K562 (cell line): ENCODE results near the gene SCARF2. TPM values are rescaled to one million over a fixed set of nuclear protein-coding genes. Genes with fewer than 3 reads are reported as not detected.

ENCODE experiments used
- ARHGAP35 ChIP-seq: fragments of 450-650 bp; IDR thresholded peaks from 2 replicates; pipeline ENCODE4 v1.6.1; 2018; ENCODE audit not compliant: partially characterized antibody
- ARID1B ChIP-seq: fragments of 450-650 bp; IDR thresholded peaks from 2 replicates; pipeline ENCODE4 v1.6.1; 2016; ENCODE audit warnings: antibody characterized with exemption, mild to moderate bottlenecking, inconsistent platforms
- BCLAF1 ChIP-seq, 2 experiments: fragments of 450-650 bp in 1 of 2; IDR thresholded peaks; 2 replicates each; pipeline ENCODE4 v1.6.1; 2011 to 2017; ENCODE audit warnings: low read depth in 2 of 2, antibody characterized with exemption in 1 of 2, borderline replicate concordance in 1 of 2, low read length in 1 of 2, mild to moderate bottlenecking in 1 of 2, mixed read lengths in 1 of 2; ENCODE audit not compliant: control insufficient read depth in 1 of 2
- DDX20 ChIP-seq: fragments of 450-650 bp; IDR thresholded peaks from 2 replicates; pipeline ENCODE4 v1.6.1; 2016; ENCODE audit warnings: missing genetic modification characterization, low read depth, mild to moderate bottlenecking, missing compliant biosample characterization, moderate library complexity
- E2F6 ChIP-seq, 2 experiments: IDR thresholded peaks; 2 replicates each; pipeline ENCODE4 v1.6.1; 2011; ENCODE audit warnings: borderline replicate concordance in 1 of 2, control low read depth in 1 of 2, low read depth in 1 of 2, low read length in 1 of 2, mild to moderate bottlenecking in 1 of 2, mixed read lengths in 1 of 2, moderate library complexity in 1 of 2; ENCODE audit not compliant: insufficient read depth in 1 of 2, insufficient read length in 1 of 2, poor library complexity in 1 of 2, severe bottlenecking in 1 of 2; ENCODE audit errors: extremely low read depth in 1 of 2
- FOXA3 ChIP-seq, 2 experiments: fragments of 450-650 bp in 1 of 2; sonication (generic) in 1 of 2; formaldehyde crosslinking; IDR thresholded peaks in 1 of 2; conservative IDR thresholded peaks in 1 of 2; 2 replicates each; pipeline versions ENCODE4 v1.4.0 to v1.8.0; 2020 to 2022; ENCODE audit warnings: mild to moderate bottlenecking in 2 of 2, missing genetic modification reagents in 1 of 2
- FOXK2 ChIP-seq, 2 experiments: fragments of 450-650 bp; IDR thresholded peaks in 1 of 2; conservative IDR thresholded peaks in 1 of 2; 2 replicates each; pipeline ENCODE4 v1.6.1; 2016; ENCODE audit warnings: low read depth in 2 of 2, mild to moderate bottlenecking in 1 of 2
- HEY1 ChIP-seq: fragments of 250-450 bp; sonication (Bioruptor Pico); IDR thresholded peaks from 2 replicates; pipeline ENCODE4 v1.5.0; 2020; ENCODE audit warnings: mild to moderate bottlenecking, moderate library complexity, borderline replicate concordance
- JUN ChIP-seq, 2 experiments: sonication (generic) in 1 of 2; formaldehyde crosslinking in 1 of 2; IDR thresholded peaks; 2 replicates each; pipeline versions ENCODE4 v1.6.1 to v1.8.0; 2012 to 2022; ENCODE audit warnings: borderline replicate concordance in 2 of 2, mild to moderate bottlenecking in 2 of 2, improper control_type of control experiment in 1 of 2, low read depth in 1 of 2, low read length in 1 of 2, missing genetic modification reagents in 1 of 2
- NFATC3 ChIP-seq: fragments of 450-650 bp; IDR thresholded peaks from 2 replicates; pipeline ENCODE4 v1.6.1; 2017; ENCODE audit warnings: mild to moderate bottlenecking
- NRF1 ChIP-seq, 2 experiments: fragments of 450-650 bp; IDR thresholded peaks in 1 of 2; conservative IDR thresholded peaks in 1 of 2; 2 replicates each; pipeline ENCODE4 v1.6.1; 2014; ENCODE audit warnings: mild to moderate bottlenecking in 2 of 2
- SIN3B ChIP-seq: fragments of 450-650 bp; IDR thresholded peaks from 2 replicates; pipeline ENCODE4 v1.6.1; 2017; ENCODE audit warnings: low read depth, mild to moderate bottlenecking, moderate library complexity
- SRSF3 ChIP-seq: fragments of 200-400 bp; formaldehyde crosslinking; IDR thresholded peaks from 2 replicates; pipeline ENCODE4 v1.6.1; 2016; ENCODE audit warnings: mild to moderate bottlenecking, low read length, moderate library complexity; ENCODE audit not compliant: insufficient read depth
- TGIF2 ChIP-seq: sonication (generic); formaldehyde crosslinking; IDR thresholded peaks from 2 replicates; pipeline ENCODE4 v1.8.1; 2022; ENCODE audit warnings: mild to moderate bottlenecking, missing genetic modification reagents, moderate library complexity
- ZBTB1 ChIP-seq: sonication (generic); formaldehyde crosslinking; IDR thresholded peaks from 2 replicates; pipeline ENCODE4 v1.8.1; 2023; ENCODE audit warnings: missing genetic modification reagents, low read depth, mild to moderate bottlenecking, borderline replicate concordance
- ZBTB2 ChIP-seq: fragments of 450-650 bp; IDR thresholded peaks from 2 replicates; pipeline ENCODE4 v1.6.1; 2016; ENCODE audit warnings: antibody characterized with exemption
- ZNF12 ChIP-seq: sonication (generic); formaldehyde crosslinking; IDR thresholded peaks from 2 replicates; pipeline ENCODE4 v1.4.0; 2020; ENCODE audit warnings: mild to moderate bottlenecking, missing genetic modification reagents
- ZNF174 ChIP-seq: fragments of 250-450 bp; sonication (Bioruptor Pico); IDR thresholded peaks from 2 replicates; pipeline ENCODE4 v1.4.0; 2020; ENCODE audit warnings: mild to moderate bottlenecking
- ZNF41 ChIP-seq: fragments of 250-450 bp; sonication (Bioruptor Pico); conservative IDR thresholded peaks from 2 replicates; pipeline ENCODE4 v1.4.0; 2020; ENCODE audit warnings: mild to moderate bottlenecking
- ZZZ3 ChIP-seq: fragments of 450-650 bp; IDR thresholded peaks from 2 replicates; pipeline ENCODE4 v1.6.1; 2016; ENCODE audit warnings: antibody characterized with exemption, mild to moderate bottlenecking, moderate library complexity
- polyA plus RNA-seq, 8 experiments: library from polyadenylated mRNA; depleted of rRNA in 4 of 8; stranded (reverse) in 5 of 8; unstranded in 3 of 8; fragments of >200 nt; fragmentation: Nextera tagmentation in 2 of 8; fragmentation: Illumina TruSeq in 1 of 8; extraction: Ambion mirVana in 2 of 8; extraction: Trizol in 1 of 8; gene quantifications; 2 replicates each; pipeline versions ENCODE4 v1.2.1 to v1.2.3, GENCODE V29; 2011 to 2014; ENCODE audit warnings: inconsistent platforms in 1 of 8, missing spikeins in 1 of 8
- total RNA-seq, 7 experiments: library from RNA; depleted of rRNA in 6 of 7; stranded (reverse); fragments of >200 nt in 6 of 7; fragmentation: Illumina TruSeq in 2 of 7; extraction: Trizol in 2 of 7; gene quantifications; 2 replicates each; pipeline versions ENCODE4 v1.2.1 to v1.2.3, GENCODE V29; 2011 to 2021; ENCODE audit warnings: low replicate concordance in 1 of 7

Gene SCARF2
- total and polyA plus RNA-seq, 9 of the 15 experiments (the other 6 are each of a cell fraction or from before 2014, with no cell fraction given) = 0.06 to 0.32 (median 0.21) TPM; not detected in 5

GRCh38 chr22:20412474-20413216, 25.0 kb downstream of the SCARF2 start (continued):
- TF ChIP-seq JUN (IDR thresholded peaks at IDR 0.05; ENCODE audit: borderline replicate concordance, low read depth, low read length) = 0 out of 2 replicates have a peak, but pooled peaks have one; percentile 33
- TF ChIP-seq JUN (CRISPR knock-in tag; IDR thresholded peaks at IDR 0.05; ENCODE audit: borderline replicate concordance) = no peak
- TF ChIP-seq NRF1 (conservative IDR thresholded peaks at IDR 0.05 in 1 of 2, IDR thresholded peaks at IDR 0.05 in 1 of 2) = 0 out of 4 replicates have a peak, but pooled peaks of 1 of the 2 experiments have one; percentile 22
- no peak for TF ChIP-seq ARHGAP35
- no peak for TF ChIP-seq ARID1B
- no peak for TF ChIP-seq ZNF12 (CRISPR knock-in tag)
- TF ChIP-seq HEY1 (CRISPR knock-in tag) = no peak
- TF ChIP-seq FOXA3 (CRISPR knock-in tag; conservative IDR thresholded peaks at IDR 0.05 in 1 of 2, IDR thresholded peaks at IDR 0.05 in 1 of 2) = peak in 1 of 2 experiments; percentile 80; a peak in 1 of 4 replicates
- TF ChIP-seq ZNF41 (CRISPR knock-in tag) = no peak
- TF ChIP-seq NFATC3 = 0 out of 2 replicates have a peak, but pooled peaks have one; percentile 3
- TF ChIP-seq ZBTB1 (CRISPR knock-in tag) = no peak
- no peak for TF ChIP-seq ZZZ3
- no peak for TF ChIP-seq SIN3B
- TF ChIP-seq E2F6 (IDR thresholded peaks at IDR 0.05; ENCODE audit: borderline replicate concordance in 1 of 2, extremely low read depth in 1 of 2, insufficient read depth in 1 of 2, insufficient read length in 1 of 2, low read depth in 1 of 2, low read length in 1 of 2, poor library complexity in 1 of 2, severe bottlenecking in 1 of 2) = no peak
- no peak for TF ChIP-seq BCLAF1 (IDR thresholded peaks at IDR 0.05; ENCODE audit: borderline replicate concordance in 1 of 2, control insufficient read depth in 1 of 2, low read depth in 2 of 2, low read length in 1 of 2)
- TF ChIP-seq FOXK2 (conservative IDR thresholded peaks at IDR 0.05 in 1 of 2, IDR thresholded peaks at IDR 0.05 in 1 of 2; ENCODE audit: low read depth in 2 of 2) = no peak
- TF ChIP-seq ZNF174 (CRISPR knock-in tag) = no peak
- TF ChIP-seq TGIF2 = no peak
- no peak for TF ChIP-seq DDX20
- no peak for TF ChIP-seq ZBTB2
- no peak for TF ChIP-seq SRSF3
